ENCODE results near the gene CCDC197.

CCDC197 gene

DNA sequence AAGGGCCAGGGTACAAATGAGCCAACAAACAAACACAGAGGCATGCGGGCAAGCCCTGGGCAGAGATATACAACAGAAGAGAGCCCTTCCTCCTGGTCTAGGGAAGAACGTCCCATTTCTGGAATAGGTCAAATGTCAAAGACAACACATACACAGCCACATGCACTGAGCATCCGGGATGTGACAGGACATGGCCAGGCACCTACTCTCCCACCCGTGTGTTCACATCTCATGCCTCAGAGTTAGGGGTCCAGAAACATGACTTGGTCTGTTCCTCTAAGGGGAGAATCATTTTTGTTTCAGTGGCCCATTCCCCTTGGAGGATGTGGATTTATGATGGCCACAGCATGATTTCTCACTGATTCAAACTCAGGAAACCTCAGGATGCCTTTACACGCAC lies 19.9 kb upstream of the CCDC197 start:
- DNase-seq (ENCODE audit: low read depth in 1 of 2, low spot score in 1 of 2) = no peak

DNA sequence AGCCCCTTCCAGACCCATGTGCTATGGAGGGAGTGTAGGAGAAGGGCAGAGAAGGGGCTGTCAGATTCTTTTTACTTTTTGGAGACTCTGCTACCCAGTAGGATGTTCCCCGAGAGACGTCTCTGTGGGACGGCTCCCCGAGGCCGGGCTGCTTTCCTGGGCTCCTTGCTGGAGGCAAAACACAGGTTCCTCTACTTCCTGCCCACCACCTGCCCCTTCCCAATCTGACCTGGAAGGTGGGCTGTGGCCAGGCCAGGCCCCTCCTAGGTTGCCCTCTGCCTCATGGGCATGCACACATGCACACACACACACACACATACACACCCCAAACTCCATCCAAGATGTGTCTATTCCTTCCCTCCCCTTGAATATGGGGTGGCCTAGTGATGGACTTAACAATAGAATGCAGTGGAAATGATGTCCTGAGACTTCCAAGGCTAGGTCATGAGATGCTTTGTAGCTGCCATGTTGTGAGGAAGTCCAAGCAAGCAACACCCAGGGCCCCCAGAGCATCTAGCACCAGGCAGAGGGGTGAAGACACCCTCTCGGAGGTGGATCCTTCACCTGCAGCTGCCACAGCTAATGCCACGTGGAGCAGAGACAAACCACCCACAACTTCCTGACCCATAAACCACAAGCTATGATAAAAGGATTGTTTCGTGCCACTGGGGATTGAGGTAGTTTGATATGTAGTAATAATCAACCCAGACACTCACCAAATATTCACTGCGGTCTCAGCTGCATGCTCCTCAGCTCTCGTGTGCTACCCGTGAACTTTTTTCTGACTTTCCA lies 19.1 kb upstream of the CCDC197 start:
- DNase-seq (ENCODE audit: low read depth in 1 of 2, low spot score in 1 of 2) = peak; percentile 45 to 71

DNA sequence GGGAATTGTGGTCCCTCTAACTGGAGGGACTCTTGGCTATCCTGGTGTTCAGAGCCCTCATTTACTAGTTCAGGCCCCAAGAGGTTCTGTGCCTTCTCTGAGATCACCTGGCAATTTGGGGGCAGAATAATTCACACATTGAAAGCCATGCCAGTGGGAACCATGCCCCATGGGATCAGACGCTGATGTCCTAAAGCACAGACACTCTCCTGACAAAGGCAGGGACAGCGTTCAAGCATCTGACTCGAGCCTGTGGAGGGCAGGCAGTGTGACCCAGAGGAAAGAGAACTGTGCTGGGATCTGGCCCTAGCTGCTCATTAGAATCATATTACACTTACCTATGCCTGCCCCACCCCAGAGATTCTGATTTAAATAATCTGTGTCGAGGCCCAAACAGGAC lies 18.4 kb upstream of the CCDC197 start:
- no peak for DNase-seq (ENCODE audit: low read depth in 1 of 2, low spot score in 1 of 2)

DNA sequence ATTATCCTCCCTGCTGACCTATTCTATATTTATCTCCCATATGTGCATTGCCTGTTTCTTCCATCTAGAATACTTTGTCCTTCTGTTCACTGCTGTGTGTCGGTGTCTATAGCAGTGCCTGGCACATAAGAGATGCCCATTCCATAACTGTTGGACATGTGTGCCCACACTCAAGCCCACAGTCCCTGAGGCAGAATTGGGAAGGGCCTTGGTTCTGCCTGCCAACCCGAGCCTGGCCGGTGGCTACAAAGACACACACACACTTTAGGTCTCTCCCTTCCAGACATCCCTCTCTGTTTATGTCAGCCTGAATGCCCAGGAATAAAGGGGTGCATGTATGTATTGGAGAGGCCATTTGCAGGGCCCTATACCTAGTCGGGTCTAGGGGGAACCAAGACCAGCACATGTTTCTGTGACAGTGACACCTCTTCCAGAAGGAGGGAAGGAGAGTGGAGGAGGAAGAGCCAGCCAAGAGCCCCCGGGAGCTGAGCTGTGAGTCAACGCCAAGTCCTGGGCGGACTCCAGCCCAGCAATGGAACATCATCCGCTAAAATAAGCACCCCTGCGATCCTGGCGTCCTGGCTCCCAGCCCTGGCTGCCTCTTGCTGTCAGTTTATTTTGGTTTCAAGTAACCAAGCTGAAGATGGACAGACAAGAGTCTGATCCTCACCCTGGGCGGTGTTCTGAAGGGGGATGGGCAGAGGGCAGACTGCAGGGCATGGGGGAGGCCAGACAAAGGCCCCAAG lies 16.5 kb upstream of the CCDC197 start:
- DNase-seq (ENCODE audit: low read depth in 1 of 2, low spot score in 1 of 2) = no peak

DNA sequence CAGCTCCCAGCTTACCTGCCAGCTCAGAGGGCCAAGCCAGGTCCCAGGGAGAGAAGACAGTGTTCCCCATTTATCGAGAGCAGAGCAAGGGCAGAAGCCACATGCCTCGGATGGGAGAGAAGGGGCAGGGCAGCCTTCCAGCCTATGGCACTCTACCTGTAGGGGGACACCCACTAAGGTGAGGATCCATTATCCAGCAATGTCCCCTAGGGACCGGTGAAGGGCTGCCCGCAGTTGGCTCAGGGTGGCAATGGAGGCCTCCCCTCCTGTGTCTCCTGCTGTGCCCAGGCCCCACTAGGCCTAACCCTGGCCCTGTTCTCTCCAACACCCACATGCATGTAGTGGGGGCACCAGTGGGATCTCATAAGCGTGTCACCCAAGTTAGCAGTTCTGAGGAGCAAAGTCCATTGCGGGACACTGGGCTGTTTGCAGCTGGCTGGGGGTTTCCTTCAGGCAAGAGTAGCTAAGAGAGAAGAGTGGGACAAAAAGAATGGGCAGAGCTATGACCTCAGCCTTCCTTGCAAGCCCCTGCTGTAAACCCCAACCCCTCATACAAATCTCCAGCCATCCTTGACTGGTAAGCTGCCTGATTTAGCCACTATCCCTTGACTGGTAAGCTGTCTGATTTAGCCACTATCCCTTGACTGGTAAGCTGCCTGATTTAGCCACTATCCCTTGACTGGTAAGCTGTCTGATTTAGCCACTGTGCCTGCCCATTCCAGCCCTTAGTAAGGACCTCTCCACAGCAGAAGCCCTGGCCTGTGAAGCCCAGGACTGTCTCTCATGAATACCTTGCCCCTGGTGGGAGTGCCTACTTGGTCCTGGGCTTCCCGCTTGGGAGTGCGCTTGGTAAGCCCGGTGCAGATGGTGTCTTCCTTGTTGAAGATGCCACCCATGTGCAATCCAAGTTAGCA lies 15.5 kb upstream of the CCDC197 start:
- no peak for DNase-seq (ENCODE audit: low read depth in 1 of 2, low spot score in 1 of 2)

DNA sequence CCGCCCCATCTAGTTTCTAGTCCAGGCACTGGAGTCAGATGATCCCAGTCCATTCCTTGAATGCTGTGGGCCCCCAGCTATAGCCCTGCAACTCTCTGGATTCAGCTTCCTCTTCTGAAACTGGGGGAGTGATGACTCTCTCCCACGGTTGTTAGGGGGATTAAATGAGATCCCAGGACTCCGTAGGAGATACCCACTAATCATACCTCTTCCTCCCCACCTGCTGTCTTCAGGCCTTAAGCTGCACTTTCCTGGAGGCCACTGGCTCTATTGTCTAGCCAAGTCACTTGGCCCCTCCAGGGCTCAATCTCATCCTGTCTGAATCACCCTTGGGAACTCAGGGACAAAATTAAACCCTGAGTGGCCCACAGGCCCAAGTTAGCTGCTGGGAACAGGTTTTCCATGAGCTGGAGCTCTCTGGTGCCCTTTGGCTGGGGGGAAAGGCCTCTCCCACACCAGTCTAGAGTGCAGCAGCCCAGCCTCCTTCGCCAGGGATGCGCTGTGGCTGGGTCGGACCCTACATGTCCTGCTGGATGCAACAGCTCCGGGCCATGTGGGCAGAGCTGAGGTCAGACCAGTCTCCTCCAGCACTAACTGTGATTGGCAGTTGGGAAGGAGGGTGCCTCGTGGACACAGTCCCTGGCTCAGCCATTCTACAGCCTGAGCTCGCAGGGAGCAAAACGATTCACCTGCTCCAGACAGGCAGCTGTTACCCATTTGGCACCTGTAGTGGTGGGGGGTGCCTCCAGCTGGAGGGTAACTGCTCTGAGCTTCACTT lies 14.7 kb upstream of the CCDC197 start:
- no peak for DNase-seq (ENCODE audit: low read depth in 1 of 2, low spot score in 1 of 2)

DNA sequence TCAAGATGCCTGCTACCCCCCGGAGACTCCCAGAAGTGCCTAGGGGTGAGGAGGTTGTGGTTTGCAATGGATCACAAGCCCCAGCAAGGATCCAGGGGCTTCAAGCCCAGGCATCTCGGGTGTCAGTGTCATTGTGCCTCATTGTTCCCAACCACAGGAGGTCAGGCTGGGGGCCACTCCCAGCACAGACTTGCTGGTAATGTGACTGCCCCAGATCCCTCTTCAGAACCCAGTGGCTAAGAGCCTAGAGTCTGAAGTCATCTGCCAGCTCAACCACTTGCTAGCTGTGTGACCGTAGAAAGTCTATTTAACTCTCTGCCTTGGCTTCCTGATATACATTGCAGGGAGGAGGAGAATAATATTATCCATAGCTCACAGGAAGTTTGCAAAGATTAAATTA lies 13.0 kb upstream of the CCDC197 start:
- no peak for DNase-seq (ENCODE audit: low read depth in 1 of 2, low spot score in 1 of 2)

DNA sequence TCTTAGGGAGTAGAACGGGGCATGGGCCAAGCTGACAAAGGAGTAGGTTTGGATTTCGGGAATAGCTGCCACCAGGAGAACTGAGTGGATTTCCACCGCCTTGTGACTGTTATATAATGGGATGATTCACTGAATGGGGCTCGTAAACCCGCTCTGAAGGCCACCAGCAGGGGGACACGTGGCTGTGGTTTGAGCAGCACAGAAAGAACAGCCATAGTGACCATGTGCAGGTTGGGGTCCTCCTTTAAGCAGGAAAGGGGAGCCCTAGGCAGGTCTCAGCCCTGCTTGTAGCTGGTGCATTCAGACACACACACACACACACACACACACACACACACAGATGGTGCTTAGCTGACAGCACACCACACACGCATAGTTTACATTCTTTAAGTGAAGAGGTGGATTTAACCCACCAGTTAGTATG lies 12.1 kb upstream of the CCDC197 start:
- DNase-seq (ENCODE audit: low read depth in 1 of 2, low spot score in 1 of 2) = no peak

DNA sequence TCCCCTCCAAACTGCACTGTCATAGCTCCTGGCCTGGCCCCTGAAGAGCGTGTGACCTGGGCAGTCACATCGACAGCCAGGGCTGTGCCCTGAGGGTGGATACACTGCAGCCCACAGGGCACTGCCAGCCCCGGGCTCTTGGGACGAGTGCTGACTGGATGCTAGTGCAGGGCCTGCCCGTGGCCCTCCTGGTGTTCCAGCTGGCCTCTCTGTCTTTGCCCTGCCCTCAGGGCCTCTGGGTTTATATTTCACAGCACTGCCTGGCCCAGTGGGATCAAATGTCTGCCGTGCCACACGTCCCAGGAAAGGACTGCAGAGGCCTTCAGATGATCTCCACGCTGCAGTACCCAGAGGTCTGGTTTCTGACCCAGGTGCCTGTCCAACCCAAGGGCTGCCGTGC lies 10.1 kb upstream of the CCDC197 start:
- no peak for DNase-seq (ENCODE audit: low read depth in 1 of 2, low spot score in 1 of 2)

DNA sequence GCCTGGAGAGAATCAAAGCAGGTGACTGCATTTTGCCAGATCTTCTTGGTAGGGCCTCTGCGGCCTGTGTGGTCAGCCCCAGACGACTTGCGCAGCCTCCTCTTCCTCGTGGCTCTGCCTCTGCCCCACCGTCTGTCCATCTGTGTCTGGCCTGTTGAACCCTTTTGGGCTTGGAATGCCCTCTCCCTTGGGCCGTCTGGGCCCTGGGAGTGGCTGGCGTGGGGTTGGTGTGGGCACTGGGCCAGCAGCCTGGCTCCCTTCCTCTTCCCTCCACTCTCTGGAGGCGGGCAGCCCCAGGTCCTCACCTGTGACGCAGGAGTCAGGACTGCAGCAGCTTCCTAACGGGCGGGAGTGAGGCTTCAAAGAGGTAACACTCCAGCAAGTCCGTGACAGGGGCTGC lies 9.7 kb upstream of the CCDC197 start:
- no peak for DNase-seq (ENCODE audit: low read depth in 1 of 2, low spot score in 1 of 2)

DNA sequence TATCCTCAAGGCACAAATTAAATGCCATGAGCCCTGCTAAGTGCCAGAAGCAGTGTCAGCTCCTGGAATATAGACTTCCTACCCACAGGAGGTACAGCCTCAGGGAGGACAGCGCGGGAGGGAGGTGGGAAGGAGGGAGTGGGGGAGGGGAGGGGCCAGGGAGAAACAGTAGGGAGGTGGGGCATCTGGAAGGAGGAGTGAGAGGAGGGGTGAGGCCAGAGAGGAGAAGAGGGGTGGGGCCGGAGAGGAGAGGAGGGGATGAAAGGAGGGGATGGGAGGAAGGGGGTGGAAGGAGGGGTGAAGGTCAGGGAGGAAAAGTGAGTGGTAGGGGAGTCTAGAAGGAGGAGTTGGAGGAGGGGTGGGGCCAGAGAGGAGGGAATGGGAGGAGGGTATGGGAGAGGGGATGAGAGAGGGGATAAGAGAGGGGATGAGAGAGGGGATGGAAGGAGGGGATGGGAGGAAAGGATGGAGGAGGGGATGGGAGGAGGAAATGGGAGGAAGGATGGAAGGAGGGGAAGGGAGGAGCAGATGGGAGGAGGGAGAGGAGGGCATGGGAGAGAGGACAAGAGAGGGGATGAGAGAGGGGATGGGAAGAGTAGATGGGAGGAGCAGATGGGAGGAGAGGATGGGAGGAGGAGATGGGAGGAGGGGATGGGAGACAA lies 9.2 kb upstream of the CCDC197 start:
- DNase-seq (ENCODE audit: low read depth in 1 of 2, low spot score in 1 of 2) = no peak

DNA sequence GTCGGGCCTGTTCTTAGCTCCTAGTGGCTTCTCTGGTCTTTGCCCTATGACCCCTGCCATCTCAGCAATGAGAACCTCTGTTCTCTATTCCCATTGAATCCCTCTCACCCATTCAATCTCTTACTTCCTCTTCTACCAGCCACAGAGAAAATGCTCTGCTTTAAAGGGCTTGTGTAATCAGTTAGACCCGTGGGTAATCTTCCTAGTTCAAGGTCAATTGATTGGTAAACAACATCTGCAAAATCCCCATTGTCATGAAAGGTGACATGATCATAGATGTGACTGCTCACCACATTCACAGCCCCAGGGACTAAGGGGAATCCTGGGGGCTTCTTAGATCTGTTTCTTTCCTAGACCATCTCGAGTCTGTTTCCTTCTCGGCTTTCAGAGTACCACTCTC lies 7.2 kb upstream of the CCDC197 start:
- no peak for DNase-seq (ENCODE audit: low read depth in 1 of 2, low spot score in 1 of 2)

DNA sequence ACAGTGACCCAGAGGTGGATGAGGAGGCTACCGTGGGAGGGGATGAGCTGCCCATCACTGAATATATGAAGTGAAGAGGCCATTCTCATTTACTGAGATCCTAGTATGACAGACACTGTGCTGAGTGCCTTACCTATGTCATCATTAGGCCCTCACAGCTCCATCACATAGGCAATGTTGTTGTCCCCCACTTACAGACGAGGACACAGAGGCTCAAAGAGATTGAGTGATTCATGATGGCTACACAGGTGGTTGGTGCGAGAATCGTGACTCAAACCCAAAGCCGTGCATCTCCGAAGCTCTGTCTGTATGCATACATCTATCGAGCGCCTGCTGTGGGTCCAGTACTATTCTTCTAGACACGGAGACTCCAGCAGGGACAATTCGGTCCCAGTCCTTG lies 5.9 kb upstream of the CCDC197 start:
- DNase-seq (ENCODE audit: low read depth in 1 of 2, low spot score in 1 of 2) = no peak

DNA sequence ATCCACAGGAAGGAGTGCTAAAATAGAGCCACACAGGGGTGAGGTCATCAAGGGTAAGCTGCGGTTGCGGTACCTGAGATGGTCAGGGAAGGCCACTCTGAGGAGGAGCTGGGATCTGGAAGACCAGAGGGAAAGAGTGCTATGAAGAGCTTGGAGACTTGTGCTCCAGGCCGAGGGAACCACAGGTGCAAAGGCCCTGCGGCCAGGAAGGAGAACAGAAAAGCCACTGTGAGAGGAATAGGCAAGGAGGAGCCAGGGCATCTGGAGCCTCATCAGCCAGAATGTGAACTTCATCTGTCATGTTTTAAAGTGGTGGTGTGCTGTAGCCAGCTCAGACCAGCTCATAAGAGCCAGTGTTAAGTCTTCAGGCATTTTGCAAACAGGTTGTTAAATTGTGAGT lies 5.5 kb upstream of the CCDC197 start:
- no peak for DNase-seq (ENCODE audit: low read depth in 1 of 2, low spot score in 1 of 2)

DNA sequence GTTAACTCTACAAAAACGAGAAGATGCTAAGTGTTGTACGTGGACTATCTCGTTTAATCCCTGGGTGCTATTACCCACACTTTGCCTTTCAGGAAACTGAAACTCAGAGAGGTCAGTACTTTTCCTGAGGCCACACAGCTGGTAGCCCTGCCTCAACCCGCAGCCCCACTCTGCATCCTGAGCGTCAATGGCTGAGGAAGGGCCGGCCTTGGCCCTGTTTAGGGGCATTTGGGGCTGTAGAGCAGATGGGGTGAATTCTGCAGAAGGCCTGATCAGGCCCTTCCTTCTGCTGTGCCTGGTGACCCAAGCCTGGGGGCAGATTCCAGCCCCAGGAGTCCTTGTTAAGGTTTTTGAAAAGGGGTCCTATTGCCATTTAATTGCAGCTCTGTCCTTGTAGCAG lies 3.7 kb upstream of the CCDC197 start:
- no peak for DNase-seq (ENCODE audit: low read depth in 1 of 2, low spot score in 1 of 2)

DNA sequence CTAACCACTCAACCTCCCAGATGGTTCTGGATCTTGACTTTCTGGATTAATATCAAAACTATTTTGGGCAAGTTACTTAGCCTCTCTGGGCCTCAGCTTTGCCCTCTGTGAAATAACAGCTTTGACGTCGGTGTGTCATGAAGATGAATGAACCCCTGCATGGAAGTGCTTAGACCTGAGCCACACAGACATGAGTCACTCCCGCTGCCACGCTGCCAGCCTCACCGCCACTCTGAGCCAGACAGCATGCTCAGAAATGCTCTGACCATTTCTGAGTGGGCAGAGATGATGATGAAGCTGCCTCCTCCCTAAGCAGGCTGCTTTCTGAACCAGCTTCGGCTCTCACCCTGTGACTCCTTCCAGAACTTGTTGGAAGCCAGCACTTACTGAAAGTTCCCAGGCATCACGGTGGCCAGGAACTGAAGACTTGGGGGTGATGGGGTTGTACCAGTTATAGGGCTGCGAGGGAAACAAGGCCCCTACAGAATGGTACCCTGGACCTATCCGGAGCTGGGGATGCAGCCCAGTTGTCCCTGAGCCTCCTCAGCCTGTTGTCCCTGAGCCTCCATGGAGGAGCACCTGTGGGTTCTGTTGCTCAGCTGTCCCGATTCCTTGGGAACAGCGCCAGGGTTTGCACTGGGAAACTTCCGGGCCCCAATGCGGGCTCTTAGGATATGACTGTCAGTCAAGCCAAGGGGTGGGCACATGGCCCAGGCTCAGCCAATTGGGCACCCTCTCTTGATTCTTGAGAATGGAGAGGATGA lies 2.0 kb upstream of the CCDC197 start:
- peak in 1 of 2 donors; percentile 30 for DNase-seq (ENCODE audit: low read depth in 1 of 2, low spot score in 1 of 2)

DNA sequence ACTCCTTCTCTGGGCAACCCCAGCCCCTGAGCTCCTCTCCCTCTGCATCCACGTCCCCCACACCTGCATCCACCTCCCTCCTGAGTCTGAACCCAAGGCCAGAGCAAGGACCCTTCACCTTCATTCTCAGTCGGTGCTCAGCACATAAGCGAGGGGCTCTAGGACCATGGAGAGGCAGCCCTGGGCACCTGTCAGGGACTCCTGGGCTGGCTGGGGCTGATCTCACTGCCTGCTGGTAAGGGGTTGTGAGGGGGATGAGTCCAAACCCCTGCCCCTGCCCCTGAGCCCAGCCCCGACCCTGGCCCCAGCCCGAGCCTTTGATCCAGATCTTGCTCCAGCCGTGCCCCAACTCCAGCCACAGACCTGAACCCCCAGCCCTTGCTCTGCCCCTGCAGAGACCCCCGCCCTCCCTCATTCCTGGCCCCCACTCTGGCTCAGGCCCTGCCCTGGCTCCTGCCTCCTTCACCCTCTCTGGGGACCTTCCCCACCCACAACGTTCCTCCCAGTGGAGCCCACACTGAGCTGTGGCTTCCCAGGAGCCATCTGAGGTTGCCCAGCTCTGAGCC lies 888 bp upstream of the CCDC197 start:
- no peak for DNase-seq (ENCODE audit: low read depth in 1 of 2, low spot score in 1 of 2)

DNA sequence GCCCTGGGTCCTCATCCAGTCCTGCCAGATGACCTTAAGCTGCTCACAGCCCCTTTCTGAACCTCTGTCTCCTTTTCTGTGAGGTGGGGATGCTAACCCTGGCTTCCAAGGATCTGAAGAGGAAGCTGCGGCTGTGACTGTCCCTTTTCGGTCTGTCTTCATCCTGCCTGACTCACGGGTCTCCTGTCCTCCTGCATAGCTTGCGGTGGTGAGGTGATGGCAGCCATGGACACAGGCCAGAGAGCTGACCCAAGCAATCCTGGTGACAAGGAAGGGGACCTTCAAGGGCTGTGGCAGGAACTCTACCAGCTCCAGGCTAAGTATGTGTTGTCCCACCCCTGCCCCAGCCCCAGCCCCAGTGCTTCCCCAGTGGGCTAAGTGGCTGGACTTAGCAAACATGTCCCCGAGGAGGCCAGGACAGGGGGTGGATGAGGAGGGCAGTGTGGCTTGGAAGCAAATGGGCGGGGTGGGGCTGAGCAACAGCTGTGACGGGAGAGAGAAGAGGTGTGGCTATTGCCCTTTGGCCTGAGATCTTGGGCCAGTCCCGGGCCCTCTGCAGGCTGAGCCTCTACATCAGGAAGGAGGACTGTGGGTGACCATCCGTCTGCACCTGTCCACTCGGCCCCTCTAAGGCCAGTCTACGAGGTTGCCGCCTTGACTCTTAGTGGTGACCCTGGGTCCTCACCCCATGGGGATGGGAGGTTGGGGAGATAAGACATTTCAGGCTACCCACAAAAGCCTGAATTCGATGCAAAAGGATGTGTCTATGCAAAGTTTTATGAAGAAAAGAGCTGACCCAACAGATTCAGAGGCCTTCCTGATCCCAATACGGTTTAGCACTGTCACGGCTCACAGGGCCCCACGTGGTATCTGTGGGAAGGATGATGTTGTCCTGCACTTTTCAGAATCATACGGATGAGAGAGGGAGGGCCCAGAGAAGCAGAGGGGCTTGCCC lies 1.1 kb downstream of the CCDC197 start:
- no peak for DNase-seq (ENCODE audit: low read depth in 1 of 2, low spot score in 1 of 2)

All from activated T-helper 1 cell treated with anti-CD3 and anti-CD28 coated beads, Interleukin-2, amount 50 U/mL, for 16 hours (primary cell).